NCI-H2107 treated with DMSO at 0.1 percent for 48 hours (cell line): ENCODE data around the gene GALNT18.
A peak's percentile ranks its signal among the peaks of the same experiment; 100 is the strongest.

Source experiments
- DNase-seq: peaks from one replicate; lab custom pipeline; 2025; ENCODE audit not compliant: unreplicated experiment; lab: John Stamatoyannopoulos, UW

The GALNT18 gene

GRCh38 chr11:11621573-11622339, at the start of gene GALNT18:
TSS of gene GALNT18 (minus strand) at chr11:11622005.
- DNase-seq, result peak; percentile 83

DNA sequence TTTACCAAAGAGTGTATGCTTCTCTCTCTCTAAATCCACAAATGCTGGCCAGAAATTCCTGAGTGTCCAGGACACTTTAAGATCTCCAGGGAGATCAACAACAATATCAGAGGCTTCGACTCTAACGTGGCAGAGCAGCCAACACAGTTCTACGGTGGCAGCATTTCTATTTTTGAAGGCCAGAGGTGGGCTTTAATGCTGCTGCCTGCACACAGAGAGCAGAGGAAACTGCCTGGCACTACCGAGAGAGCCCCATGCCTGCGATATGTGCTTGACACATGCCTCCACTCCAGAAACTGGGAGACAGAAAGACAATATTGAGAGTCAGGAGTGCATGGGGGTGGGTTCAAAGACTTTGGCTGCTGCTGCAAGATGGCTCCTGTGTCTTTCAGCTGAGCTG, 48.8 kb upstream of the GALNT18 start:
- no peak for DNase-seq

DNA sequence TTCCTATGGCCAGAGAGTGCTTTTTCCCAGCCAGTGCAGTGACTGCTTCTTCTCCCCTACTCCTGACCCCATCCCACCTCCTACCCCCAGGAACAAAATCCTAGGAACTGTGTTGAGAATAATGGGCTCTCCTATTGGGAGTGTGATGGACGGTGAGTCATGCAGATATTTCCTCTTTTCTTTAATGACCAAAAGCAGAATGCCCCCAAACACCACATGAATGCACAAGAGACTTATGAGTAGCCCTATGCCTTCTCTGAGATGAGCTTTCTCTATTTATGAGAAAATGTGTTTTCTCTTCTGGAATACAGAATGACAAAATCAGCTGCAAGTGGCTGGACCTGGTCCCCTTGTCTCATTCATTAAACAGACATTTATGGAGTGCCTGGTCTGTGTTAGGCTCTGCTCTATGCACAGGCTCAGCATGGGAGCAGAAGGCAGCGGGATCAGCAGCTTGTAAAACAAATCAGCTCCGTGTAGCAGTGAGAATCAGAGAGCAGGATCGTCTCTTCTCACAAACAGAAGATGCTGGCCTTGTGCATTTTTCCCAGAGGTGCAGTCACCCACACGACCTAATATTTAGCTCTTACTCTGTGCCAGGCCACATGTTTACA, 47.5 kb upstream of the GALNT18 start:
- DNase-seq, result no peak

DNA sequence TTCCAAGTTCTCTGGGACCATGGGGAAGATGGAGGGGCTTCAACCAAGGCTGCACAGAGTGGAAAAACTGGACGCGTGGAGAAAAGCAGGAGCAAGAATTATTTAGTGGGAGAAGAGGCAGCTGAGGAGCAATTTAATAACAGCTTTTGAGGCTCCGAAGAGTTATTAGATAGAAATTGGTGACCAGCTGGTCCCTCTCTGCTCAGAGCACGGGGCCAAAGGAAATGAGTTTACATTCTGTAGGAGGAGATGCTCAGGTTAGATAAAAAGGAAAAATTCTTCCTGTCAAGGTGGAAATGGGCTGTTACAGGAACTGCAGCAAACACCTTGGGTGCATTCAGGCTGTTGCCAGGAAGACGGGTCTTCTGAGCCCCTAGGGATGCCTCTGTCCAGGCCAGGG, 47.0 kb upstream of the GALNT18 start:
- DNase-seq, result no peak

DNA sequence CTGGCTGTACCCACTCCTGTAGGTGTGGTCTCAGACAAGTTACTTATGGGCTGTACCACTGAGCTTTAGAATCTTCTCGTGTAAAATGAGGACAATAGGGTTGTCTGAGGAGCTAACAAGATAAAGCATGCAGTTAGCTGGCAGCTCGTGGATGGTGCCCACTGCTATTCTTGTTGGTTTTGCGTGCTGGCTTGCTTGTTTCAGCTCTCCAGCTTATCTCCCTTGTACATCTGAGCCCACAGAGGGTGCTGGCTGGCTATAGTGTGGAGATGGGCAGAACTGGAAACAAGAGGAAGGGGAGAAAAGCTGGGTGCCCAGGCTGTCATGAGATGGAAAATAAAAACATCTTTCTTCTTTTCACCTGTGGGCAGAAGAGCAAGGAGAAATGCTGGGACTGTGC, 46.5 kb upstream of the GALNT18 start:
- DNase-seq, result no peak

DNA sequence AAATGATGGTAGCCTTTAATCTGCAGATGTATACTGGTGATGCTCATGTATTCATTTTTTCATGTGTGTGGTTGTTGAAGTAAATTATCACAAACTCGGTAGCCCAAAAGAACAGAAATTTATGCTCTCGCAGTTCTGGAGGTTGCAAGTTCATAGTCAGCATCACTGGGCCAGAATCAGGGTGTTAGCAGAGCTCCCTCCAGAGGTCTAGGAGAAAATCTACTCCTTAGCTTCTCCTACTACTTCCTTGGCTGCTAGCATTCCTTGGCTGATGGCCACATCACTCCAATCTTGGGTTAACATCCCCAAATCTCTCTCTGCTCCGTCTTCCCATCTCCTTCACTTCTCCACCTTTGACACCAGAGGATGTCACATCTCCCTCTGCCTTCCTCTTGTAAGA, 45.3 kb upstream of the GALNT18 start:
- no peak for DNase-seq

DNA sequence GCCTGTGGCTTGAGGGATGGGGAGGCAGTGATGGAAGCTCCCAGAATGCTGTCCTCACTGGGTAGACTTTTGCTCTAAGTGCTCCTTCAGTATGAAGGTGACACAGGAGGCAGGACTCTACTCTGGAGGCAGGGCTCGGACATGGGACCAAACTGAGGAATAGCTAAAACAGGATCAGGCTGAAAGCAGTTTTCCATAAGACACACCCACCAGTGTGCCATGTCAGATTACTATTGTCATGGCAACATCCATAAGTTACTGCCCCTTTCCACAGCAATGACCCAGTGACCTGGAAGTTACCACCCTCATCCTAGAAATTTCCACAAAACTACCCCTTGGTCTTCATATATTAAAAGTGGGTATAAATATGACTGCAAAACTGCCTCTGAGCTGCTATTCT, 43.6 kb upstream of the GALNT18 start:
- no peak for DNase-seq

DNA sequence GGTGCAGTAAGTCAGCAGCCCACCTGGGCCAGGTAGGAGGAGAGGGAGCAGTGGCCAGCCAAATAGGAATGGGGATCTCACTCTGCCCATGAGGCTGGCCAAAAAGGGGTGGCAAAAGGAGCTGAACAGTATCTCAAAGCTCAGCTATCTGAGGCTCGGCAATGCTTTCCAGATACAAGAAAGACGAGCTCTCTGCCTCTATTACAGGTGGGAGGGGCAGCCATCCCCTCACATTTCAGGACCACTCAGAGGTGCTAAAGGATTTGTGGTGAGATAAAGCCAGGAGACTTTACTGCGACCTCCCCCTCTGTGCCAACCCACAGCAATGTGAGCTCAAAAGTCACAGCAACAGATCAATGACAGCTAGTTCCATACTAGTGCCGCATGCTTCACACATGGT, 42.1 kb upstream of the GALNT18 start:
- no peak for DNase-seq

- no peak for DNase-seq
Observed at GRCh38 chr11:11662578-11662977, 40.8 kb upstream of the GALNT18 start.

DNA sequence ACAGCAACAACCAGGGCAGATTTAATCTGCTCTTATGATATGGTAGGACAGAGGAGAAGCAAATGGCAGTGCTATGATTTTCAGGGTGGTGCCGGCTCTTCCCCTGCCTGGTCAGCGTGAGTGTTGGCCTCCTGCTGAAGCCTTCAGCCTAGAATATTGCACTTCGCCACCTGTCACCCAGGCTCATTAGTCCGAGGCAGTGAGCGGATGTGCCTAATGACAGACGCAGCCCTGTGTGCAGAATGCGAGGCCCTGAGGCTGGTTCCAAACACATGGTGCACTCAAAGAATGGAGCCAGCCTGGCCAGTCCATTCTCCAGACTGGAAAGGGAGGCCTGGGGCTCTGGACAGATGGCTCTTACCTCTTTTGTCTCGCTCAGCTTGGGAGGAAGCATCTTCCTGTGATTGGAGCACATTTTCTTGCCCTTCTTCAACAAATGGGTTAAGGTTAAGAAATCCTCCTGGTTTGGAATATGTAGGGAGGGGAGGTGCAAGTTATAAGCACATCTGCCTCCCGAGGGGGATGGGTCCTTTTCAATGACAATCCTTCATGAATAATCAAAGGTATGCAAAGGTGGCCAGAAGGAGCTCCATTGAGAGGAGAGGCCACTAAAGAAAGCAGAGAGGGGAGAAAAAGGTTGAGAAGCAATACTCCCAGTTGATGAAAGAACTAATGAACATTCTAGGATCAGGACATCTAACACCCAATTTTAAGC, 39.7 kb upstream of the GALNT18 start:
- DNase-seq, result no peak

DNA sequence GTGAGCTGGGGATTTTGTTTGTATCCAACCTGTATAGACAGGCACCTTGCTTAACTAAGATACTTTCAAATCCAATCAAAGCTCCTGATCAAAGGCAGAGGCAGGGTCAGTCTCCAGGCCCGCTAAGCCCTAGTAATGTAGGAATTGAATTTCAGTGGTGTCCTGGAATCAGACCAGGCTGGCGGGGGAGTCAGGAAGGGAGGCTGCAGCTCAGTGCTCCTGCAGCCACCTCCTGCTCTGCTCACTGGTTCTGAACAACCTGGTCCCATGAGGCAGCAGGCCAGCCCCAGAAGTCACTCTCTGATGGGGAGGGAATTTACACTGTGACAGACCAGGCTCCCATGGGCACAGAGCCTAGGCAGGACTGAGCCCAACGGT, 38.5 kb upstream of the GALNT18 start:
- no peak for DNase-seq

GRCh38 chr11:11659567-11660362, 38.0 kb upstream of the GALNT18 start:
- DNase-seq, result no peak

DNA sequence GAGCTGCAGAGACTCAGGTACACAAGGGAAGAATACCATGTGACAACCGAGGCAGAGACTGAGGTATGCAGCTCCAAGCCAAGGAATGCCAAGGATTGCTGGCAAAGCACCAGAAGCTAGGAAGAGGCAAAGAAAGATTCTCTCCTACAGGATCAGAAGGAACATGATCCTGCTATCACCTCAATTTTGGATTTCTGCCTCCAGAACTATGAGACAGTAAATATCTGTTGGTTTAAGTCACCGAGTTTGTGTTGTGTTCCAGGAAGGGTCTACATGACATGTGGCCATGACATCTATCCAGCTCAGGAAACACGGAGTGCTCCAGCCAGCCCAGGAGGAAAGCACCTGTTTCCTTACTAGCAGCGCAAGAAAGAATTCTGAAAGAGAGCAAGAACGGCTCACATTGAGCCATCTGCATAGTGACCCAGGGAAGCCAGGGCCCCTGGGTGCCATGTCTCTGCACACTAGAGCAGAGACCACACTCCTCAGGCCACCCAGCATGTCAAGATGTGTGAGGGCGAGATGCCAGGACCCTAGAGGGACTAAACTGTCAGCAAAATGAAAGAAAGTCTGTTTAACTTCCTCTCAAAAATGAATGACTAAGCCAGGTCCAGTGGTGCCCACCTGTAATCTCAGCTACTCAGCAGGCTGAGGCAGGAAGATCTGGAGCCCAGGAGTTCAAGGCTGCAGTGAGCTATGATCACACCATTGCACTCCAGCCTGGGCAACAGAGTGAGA, 35.6 kb upstream of the GALNT18 start:
- no peak for DNase-seq

GRCh38 chr11:11641581-11641980, 19.8 kb upstream of the GALNT18 start:
- no peak for DNase-seq

DNA sequence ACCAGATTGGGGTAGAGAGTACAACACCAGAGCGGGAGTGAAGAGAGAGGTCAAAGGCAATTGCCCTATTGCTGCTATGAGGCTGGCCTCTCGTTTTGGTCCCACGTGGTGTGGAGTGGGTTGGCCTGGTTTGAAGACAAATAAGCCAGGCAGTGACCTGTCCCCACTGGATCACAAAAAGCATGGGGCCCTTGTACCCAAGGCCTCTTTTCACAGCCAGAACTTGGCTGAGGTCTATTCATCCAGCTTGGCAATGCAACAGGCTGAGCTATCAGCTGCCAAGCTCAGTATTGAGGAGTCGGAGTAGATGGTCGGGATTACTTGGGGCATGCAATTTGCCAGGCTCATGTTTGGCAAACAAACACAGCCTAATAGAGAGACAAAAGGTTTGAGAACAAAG, 19.2 kb upstream of the GALNT18 start:
- DNase-seq, result no peak

GRCh38 chr11:11640152-11640551, 18.3 kb upstream of the GALNT18 start:
- no peak for DNase-seq

- DNase-seq, result no peak
Observed at GRCh38 chr11:11636671-11637070, 14.9 kb upstream of the GALNT18 start.

GRCh38 chr11:11635443-11635842, 13.6 kb upstream of the GALNT18 start:
- no peak for DNase-seq

DNA sequence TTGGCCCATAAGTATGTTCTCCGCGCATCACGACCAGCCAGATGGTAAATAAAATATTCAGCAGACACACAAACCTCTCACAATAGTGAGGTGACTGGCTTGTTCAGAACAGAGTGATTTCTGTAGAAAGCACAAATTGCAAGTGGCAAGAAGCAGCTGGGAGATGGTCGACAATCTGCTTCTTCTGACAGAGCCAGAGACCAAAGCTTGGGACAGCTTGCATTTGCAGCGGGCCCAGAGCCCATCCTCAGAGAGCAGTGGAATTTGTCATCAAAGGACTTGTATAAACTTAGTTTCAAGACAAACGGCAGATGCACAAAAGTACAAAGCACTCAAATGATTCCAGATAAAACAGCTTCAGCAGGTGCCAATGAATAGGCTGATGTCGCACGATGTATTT, 7.6 kb upstream of the GALNT18 start:
- DNase-seq, result no peak

DNA sequence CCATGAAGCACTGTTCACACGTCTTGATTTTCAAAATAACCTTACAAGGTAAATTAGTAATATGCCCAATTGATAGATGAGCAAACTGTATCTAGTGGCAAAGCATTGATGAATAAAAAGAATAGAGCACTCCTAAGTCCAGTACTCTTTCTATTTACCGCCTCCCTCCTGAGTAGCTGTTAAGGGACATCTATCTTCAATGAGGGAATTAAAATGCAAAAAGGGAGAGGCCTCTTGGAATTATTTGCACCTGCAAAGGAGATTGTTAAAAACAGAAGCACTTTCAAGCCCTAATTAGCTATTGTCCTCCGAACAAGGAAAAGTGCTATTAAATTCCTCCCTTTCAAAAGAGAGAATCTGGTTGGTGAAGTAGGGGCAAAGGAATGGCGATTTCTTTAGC, 6.8 kb upstream of the GALNT18 start:
- no peak for DNase-seq

- no peak for DNase-seq
Observed at GRCh38 chr11:11626128-11626527, 4.3 kb upstream of the GALNT18 start.
